ENCODE data around the gene KCNK5. TPM values are rescaled to one million over a fixed set of nuclear protein-coding genes. Genes with fewer than 3 reads are reported as not detected.

KCNK5 gene
- polyA plus RNA-seq, 1 experiment: not detected

DNA sequence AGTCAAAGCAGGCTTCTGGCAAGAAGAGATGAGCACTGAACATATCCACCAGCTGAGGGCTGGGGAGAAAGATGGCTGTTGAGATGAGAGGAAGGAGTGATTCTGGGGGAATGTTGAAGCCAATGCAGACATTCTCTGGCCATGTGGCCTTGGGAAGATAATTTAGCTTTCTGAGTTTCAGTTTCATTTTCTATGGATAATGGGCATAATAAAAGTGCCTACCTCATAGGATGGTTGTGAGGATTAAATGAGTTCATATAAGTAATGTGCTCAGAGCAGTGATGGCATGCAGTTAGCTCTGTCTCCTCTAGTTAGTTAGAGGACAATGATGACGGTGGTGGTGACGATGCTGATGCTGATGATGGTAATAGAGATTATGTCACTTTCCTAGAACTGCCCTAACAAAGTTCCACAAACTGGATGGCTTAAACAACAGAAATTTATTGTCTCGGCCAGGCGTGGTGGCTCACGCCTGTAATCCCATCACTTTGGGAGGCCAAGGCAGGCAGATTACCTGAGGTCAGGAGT lies 18.5 kb upstream of the KCNK5 start:
- TF ChIP-seq, protein P1, sequence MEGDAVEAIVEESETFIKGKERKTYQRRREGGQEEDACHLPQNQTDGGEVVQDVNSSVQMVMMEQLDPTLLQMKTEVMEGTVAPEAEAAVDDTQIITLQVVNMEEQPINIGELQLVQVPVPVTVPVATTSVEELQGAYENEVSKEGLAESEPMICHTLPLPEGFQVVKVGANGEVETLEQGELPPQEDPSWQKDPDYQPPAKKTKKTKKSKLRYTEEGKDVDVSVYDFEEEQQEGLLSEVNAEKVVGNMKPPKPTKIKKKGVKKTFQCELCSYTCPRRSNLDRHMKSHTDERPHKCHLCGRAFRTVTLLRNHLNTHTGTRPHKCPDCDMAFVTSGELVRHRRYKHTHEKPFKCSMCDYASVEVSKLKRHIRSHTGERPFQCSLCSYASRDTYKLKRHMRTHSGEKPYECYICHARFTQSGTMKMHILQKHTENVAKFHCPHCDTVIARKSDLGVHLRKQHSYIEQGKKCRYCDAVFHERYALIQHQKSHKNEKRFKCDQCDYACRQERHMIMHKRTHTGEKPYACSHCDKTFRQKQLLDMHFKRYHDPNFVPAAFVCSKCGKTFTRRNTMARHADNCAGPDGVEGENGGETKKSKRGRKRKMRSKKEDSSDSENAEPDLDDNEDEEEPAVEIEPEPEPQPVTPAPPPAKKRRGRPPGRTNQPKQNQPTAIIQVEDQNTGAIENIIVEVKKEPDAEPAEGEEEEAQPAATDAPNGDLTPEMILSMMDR (IDR thresholded peaks at IDR 0.05; ENCODE audit: low read depth, low read length): no peak
- DNase-seq (ENCODE audit: low read depth, low spot score): no peak
- Histone ChIP-seq H3K9me3 (ENCODE audit: control insufficient read depth, insufficient read depth, low read length) (no peaks in the 10 kb centered on the region), H3K4me3 (ENCODE audit: low read depth, low read length) (no peak overlapping the region), H3K27ac (ENCODE audit: low read depth, low read length) (no peak overlapping the region), H3K27me3 (ENCODE audit: control insufficient read depth, insufficient read depth, low read length) (no peaks in the 10 kb centered on the region)
- POLR2A ChIA-PET: no interaction called here
- CTCF ChIA-PET: no interaction called here

DNA sequence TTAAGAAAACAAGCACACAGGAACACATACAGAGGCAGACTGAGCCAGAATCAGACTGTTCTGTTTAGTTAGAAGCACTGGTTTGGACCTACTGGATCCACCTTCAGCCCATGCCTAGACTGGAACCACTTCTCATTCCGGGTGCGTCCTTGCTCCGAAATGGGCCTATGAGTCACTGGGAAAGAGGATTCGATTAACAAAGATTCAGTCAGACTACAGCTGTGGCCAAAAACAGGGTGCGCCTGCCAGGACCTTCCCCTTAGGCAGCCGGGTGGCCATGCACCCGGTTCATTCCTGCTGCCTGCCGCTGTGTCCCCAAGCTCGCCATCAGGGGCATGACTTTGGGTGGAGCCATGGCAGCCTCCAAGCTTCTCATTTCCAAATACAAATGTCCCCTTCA lies 14.5 kb upstream of the KCNK5 start:
- Histone ChIP-seq H3K27me3 (ENCODE audit: control insufficient read depth, insufficient read depth, low read length) (no peaks in the 10 kb centered on the region), H3K27ac (ENCODE audit: low read depth, low read length) (no peak overlapping the region), H3K4me3 (ENCODE audit: low read depth, low read length) (no peak overlapping the region), H3K9me3 (ENCODE audit: control insufficient read depth, insufficient read depth, low read length) (no peaks in the 10 kb centered on the region)
- POLR2A ChIA-PET: no interaction called here
- DNase-seq (ENCODE audit: low read depth, low spot score): no peak
- TF ChIP-seq, protein P1 (IDR thresholded peaks at IDR 0.05; ENCODE audit: low read depth, low read length): no peak
- CTCF ChIA-PET: no interaction called here

DNA sequence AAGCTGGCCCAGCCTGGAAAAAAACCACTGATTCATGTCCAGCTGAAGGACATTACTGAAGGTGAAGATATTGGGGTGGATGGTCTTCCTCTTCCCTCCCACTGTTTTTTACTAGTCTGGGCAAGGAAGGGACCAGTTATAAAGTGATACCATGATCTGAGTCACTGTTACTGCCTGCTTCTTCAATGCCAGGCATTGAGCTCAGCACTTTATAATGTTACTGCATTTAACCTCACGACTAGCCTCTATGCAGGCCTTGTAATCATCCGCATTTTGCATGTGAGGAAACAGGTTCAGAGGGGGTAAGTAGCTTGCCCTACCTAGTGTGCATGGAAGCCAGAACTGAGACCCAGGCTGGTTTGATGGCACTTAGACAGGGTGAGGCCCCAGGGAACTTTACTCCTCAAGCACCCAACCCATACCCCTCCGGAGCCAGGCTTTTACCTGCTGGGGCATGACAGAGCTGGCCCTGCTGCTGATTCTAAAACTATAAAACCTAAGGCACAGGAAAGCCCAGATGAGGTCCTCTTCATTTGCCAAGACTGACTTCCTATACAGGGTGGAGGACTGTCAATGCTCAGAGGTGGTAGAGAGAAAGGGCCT lies 11.0 kb upstream of the KCNK5 start:
- no peaks in the 10 kb centered on the region for H3K9me3 ChIP-seq (ENCODE audit: control insufficient read depth, insufficient read depth, low read length)
- no peak overlapping the region for H3K27ac ChIP-seq (ENCODE audit: low read depth, low read length)
- ChIA-PET CTCF (no interaction called here), POLR2A (no interaction called here)
- H3K27me3 ChIP-seq (ENCODE audit: control insufficient read depth, insufficient read depth, low read length): no peaks in the 10 kb centered on the region
- H3K4me3 ChIP-seq (ENCODE audit: low read depth, low read length): no peak overlapping the region
- no peak for DNase-seq (ENCODE audit: low read depth, low spot score)
- TF ChIP-seq, protein P1 (IDR thresholded peaks at IDR 0.05; ENCODE audit: low read depth, low read length): no peak

DNA sequence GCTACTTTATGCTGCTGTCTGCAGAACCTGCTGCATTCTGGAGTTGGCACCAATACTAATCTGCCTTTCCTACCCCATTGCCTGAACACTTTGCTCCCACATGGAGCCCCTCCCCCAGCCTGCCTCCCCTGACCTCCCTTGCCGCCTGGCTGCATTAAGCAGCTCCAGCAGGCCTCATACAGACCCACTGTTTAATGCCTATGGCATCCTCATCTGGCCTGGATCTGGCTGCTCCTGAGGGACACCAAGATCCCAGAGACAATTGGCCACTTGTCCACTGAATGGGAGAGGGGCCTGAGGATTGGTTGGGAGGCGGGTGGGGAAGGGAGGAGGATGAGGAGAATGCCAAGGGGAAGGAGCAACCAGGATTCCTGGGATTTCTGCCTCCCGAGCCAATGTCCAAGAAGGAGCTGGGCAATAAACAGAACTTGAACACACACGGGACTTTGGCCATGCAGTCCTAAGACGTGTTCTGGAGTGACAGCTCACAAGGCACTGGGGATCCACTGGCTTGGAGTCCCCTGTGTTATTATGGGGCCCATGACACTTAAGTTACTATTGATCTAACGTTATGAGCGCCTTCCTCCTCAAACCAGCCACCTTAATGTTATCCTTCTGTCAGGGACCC lies 10.4 kb upstream of the KCNK5 start:
- no peaks in the 10 kb centered on the region for H3K27me3 ChIP-seq (ENCODE audit: control insufficient read depth, insufficient read depth, low read length)
- CTCF ChIA-PET: no interaction called here
- no peak overlapping the region for H3K4me3 ChIP-seq (ENCODE audit: low read depth, low read length)
- TF ChIP-seq, protein P1 (IDR thresholded peaks at IDR 0.05; ENCODE audit: low read depth, low read length): no peak
- DNase-seq (ENCODE audit: low read depth, low spot score): no peak
- POLR2A ChIA-PET: no interaction called here
- no peak overlapping the region for H3K27ac ChIP-seq (ENCODE audit: low read depth, low read length)
- no peaks in the 10 kb centered on the region for H3K9me3 ChIP-seq (ENCODE audit: control insufficient read depth, insufficient read depth, low read length)

DNA sequence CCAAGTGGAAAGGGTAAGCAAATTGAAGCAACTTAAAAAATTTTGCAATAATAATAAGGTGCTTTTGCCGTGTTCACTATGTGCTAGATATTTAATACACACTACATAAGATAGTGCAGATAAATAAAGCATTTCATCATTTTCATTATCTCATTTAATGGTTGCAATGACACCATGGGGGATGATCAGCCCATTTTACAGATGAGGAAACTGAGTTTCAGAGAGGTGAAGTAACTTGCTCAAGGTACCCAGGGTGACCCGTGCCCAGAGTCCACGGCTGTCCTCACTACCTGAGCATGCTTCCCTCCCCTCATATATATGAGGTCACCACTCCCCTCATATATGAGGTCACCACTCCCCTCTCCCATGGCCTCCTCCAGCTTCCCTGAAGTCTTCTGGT lies 7.5 kb upstream of the KCNK5 start:
- DNase-seq (ENCODE audit: low read depth, low spot score): no peak
- Histone ChIP-seq H3K9me3 (ENCODE audit: control insufficient read depth, insufficient read depth, low read length) (no peaks in the 10 kb centered on the region), H3K4me3 (ENCODE audit: low read depth, low read length) (no peak overlapping the region), H3K27me3 (ENCODE audit: control insufficient read depth, insufficient read depth, low read length) (no peaks in the 10 kb centered on the region), H3K27ac (ENCODE audit: low read depth, low read length) (no peak overlapping the region)
- POLR2A ChIA-PET: no interaction called here
- TF ChIP-seq, protein P1 (IDR thresholded peaks at IDR 0.05; ENCODE audit: low read depth, low read length): no peak
- CTCF ChIA-PET: no interaction called here

All from AG04450 (cell line).